Measurements from ENCODE around the gene GRID2.

GRID2 gene

GRCh38 chr4:92305878-92306520 lies 2.2 kb downstream of the GRID2 start:
- TF ChIP-seq CTCF (IDR thresholded peaks at IDR 0.05; ENCODE audit: low read depth, low read length) = no peak
- DNase-seq (ENCODE audit: extremely low read depth, low read depth) = no peak

GRCh38 chr4:92307181-92307580 lies 3.4 kb downstream of the GRID2 start:
- DNase-seq (ENCODE audit: extremely low read depth, low read depth) = no peak
- TF ChIP-seq CTCF (IDR thresholded peaks at IDR 0.05; ENCODE audit: low read depth, low read length) = no peak

- DNase-seq (ENCODE audit: extremely low read depth, low read depth) = no peak
Measured at GRCh38 chr4:92307866-92308265, 4.1 kb downstream of the GRID2 start.

GRCh38 chr4:92317047-92317446 lies 13.3 kb downstream of the GRID2 start:
- TF ChIP-seq CTCF (IDR thresholded peaks at IDR 0.05; ENCODE audit: low read depth, low read length) = no peak
- no peak for DNase-seq (ENCODE audit: extremely low read depth, low read depth)

More at GRCh38 chr4:92307866-92308265, 4.1 kb downstream of the GRID2 start:
- TF ChIP-seq CTCF (IDR thresholded peaks at IDR 0.05; ENCODE audit: low read depth, low read length) = no peak

- no peak for TF ChIP-seq CTCF (IDR thresholded peaks at IDR 0.05; ENCODE audit: low read depth, low read length)
Measured at GRCh38 chr4:92328095-92328494, 24.3 kb downstream of the GRID2 start.

GRCh38 chr4:92333016-92333415 lies 29.2 kb downstream of the GRID2 start:
- no peak for DNase-seq (ENCODE audit: extremely low read depth, low read depth)
- no peak for TF ChIP-seq CTCF (IDR thresholded peaks at IDR 0.05; ENCODE audit: low read depth, low read length)

More at GRCh38 chr4:92328095-92328494, 24.3 kb downstream of the GRID2 start:
- no peak for DNase-seq (ENCODE audit: extremely low read depth, low read depth)

GRCh38 chr4:92334716-92335350 lies 31.1 kb downstream of the GRID2 start:
- no peak for TF ChIP-seq CTCF (IDR thresholded peaks at IDR 0.05; ENCODE audit: low read depth, low read length)

More at GRCh38 chr4:92334716-92335350, 31.1 kb downstream of the GRID2 start:
- DNase-seq (ENCODE audit: extremely low read depth, low read depth) = no peak

All from AG09319 (cell line).